GM19468 (cell line): ENCODE measurements around the gene C3orf62.
"Not testable (repeated sequence)": the region's sequence is repeated elsewhere in the genome, so short reads cannot be mapped to it uniquely, and the experiment has no call there.

ENCODE experiments used
- ATAC-seq: cut with Tn5 transposase; IDR thresholded peaks from one replicate; pipeline ENCODE4 v1.9.1; 2021; ENCODE audit warnings: mild to moderate bottlenecking, moderate library complexity, moderate number of reproducible peaks; ENCODE audit not compliant: unreplicated experiment; ENCODE audit errors: extremely low read depth

Gene C3orf62

GRCh38 chr3:49220985-49221563 lies 56.0 kb downstream of the C3orf62 start:
- ATAC-seq: not testable (repeated sequence)

GRCh38 chr3:49219132-49219531 lies 57.9 kb downstream of the C3orf62 start:
- ATAC-seq: no peak
